Measurements from ENCODE around the gene RASGEF1B. TPM values are rescaled to one million over a fixed set of nuclear protein-coding genes. Genes with fewer than 3 reads are reported as not detected.

RASGEF1B gene
- total and polyA plus RNA-seq, 2 donors (not counting 3 experiments of a cell fraction or from before 2014, with no cell fraction given) = not detected

- TF ChIP-seq POLR2AphosphoS5 (IDR thresholded peaks at IDR 0.05; ENCODE audit: insufficient read depth, low read depth, low read length) (no peak), JUN (IDR thresholded peaks at IDR 0.05; ENCODE audit: borderline replicate concordance, insufficient read depth, insufficient read length, low read depth) (no peak), MYC (IDR thresholded peaks at IDR 0.05; ENCODE audit: low read depth, low read length) (no peak), GATA2 (IDR thresholded peaks at IDR 0.05; ENCODE audit: insufficient read depth, insufficient read length, low read depth, low read length) (no peak), EZH2 (IDR thresholded peaks at IDR 0.05; ENCODE audit: borderline replicate concordance, low read depth, low read length, severe bottlenecking) (no peak), CTCF (IDR thresholded peaks at IDR 0.05; ENCODE audit: extremely low read depth in 1 of 2, insufficient read depth in 1 of 2, low read depth in 1 of 2, low read length in 2 of 2) (no peak), FOS (IDR thresholded peaks at IDR 0.05; ENCODE audit: borderline replicate concordance, insufficient read depth, low read length) (no peak), POLR2A (IDR thresholded peaks at IDR 0.05; ENCODE audit: low read depth, low read length) (no peak)
- no peak overlapping the region for H3K9ac ChIP-seq (replicated peaks; ENCODE audit: extremely low read depth, insufficient read depth, low read length)
- POLR2A ChIA-PET = no interaction called here
- FAIRE-seq = no peak
- no peak for DNase-seq (ENCODE audit: low read depth, low spot score)
- dilution Hi-C loops (cut with MboI; ENCODE audit: extremely low pct_ligation_motif_present, low sequenced_read_pairs) = no loop called here
- H3K4me2 ChIP-seq (ENCODE audit: insufficient read depth, low read length) = no peak overlapping the region
- no peaks in the 10 kb centered on the region for H3K36me3 ChIP-seq (ENCODE audit: control insufficient read depth in 2 of 2, extremely low read depth in 1 of 2, insufficient read depth in 2 of 2, low read length in 2 of 2)
- no peaks in the 10 kb centered on the region for H3K79me2 ChIP-seq (ENCODE audit: control insufficient read depth, insufficient read depth, low read length)
- no peaks in the 10 kb centered on the region for H4K20me1 ChIP-seq (replicated peaks; ENCODE audit: control insufficient read depth, extremely low read depth, insufficient read depth, low read length)
- BruUV-seq (replicated peaks) = no TSS peak
- H3K27ac ChIP-seq (ENCODE audit: insufficient read depth, low read depth, low read length) = no peak overlapping the region
- no peaks in the 10 kb centered on the region for H3K9me1 ChIP-seq (replicated peaks; ENCODE audit: control insufficient read depth, extremely low read depth, insufficient read depth, low read length)
- CTCF ChIA-PET = no interaction called here
- no peaks in the 10 kb centered on the region for H3K27me3 ChIP-seq (ENCODE audit: control insufficient read depth in 2 of 2, insufficient read depth in 2 of 2, low read length in 2 of 2)
- H3K9me3 ChIP-seq (replicated peaks; ENCODE audit: control insufficient read depth, insufficient read depth, low read length) = no peaks in the 10 kb centered on the region
- no peak overlapping the region for H2AFZ ChIP-seq (ENCODE audit: low read depth, low read length)
- intact Hi-C loops (cut with micrococcal nuclease) = no loop called here
- H3K4me3 ChIP-seq (replicated peaks in 1 of 3; ENCODE audit: insufficient read depth in 1 of 3, low read depth in 1 of 3, low read length in 3 of 3) = no peak overlapping the region
- no peaks in the 10 kb centered on the region for H3K4me1 ChIP-seq (ENCODE audit: control insufficient read depth, extremely low read depth, insufficient read depth, low read length)
Observed at GRCh38 chr4:81447566-81448229, 24.0 kb downstream of the RASGEF1B start.

Data from endothelial cell of umbilical vein (primary cell).